NB4 (cell line): Measurements from ENCODE around the gene GPS2.
A peak's percentile ranks its signal among the peaks of the same experiment; 100 is the strongest.

ENCODE experiments used
- DNase-seq: peaks from one replicate; pipeline ENCODE4 v3.0.0; 2010; ENCODE audit warnings: low read depth
- H3K4me3 ChIP-seq: one replicate; pipeline ENCODE4 v1.5.1; 2011; ENCODE audit warnings: mild to moderate bottlenecking, low read depth, low read length, moderate library complexity
- MYC ChIP-seq: IDR thresholded peaks from 2 replicates; pipeline ENCODE4 v1.6.1; 2011; ENCODE audit warnings: low read depth, low read length
- POLR2A ChIP-seq: IDR thresholded peaks from 2 replicates; pipeline ENCODE4 v1.6.1; 2011; ENCODE audit warnings: mild to moderate bottlenecking; ENCODE audit not compliant: insufficient read length; ENCODE audit errors: extremely low read depth
- TF ChIP-seq, protein P1 (sequence below): IDR thresholded peaks from one replicate; pipeline ENCODE4 v1.5.1; 2012; ENCODE audit warnings: low read depth, low read length
- TF ChIP-seq, protein P2 (sequence below): IDR thresholded peaks from 2 replicates; pipeline ENCODE4 v1.6.1; 2011; ENCODE audit warnings: low read depth, low read length

GPS2 gene, protein sequence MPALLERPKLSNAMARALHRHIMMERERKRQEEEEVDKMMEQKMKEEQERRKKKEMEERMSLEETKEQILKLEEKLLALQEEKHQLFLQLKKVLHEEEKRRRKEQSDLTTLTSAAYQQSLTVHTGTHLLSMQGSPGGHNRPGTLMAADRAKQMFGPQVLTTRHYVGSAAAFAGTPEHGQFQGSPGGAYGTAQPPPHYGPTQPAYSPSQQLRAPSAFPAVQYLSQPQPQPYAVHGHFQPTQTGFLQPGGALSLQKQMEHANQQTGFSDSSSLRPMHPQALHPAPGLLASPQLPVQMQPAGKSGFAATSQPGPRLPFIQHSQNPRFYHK

DNA sequence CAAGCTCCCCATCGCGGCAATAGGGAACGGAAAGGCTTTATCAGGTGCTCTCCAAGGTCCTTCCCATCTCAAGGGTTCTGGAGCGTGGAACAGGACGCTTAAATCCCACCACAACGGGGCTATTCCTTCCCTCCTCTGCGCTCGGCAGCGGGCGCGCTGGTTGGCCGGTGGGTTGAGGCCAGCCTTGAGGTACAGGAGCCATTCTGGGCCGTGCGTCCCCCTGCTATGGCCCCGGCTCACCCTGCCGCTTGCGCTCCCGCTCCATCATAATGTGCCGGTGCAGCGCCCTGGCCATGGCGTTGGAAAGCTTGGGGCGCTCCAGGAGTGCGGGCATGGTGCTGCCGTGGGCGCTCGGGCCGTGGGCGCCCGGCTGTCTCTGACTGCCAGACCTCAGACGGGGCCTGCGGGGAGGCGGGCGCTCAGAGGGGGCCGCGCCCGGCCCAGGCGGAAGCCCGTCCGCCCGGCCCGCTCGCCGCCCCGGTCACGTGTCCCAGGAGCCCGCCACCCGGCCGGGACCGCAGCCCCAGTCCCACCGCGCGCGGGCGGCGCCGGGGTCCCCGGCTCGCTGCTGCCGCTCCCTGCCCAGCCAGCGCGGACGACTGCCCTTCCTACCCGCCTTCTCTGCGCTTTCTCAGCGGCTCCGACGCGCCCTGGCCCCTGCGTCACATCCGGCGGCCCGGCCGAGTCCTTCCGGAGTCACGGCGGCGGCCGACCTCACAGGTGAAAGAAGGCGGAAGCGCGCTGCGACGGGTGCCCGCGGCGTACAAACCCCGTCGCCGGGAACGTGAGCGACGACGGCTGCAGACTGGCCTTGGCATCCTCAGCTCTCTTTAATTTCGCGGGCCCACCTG is at the start of gene GPS2:
Gene GPS2 (minus strand): TSS at position 642 of the 851 bp plus-strand sequence. CDS start 308 bp downstream, at position 334.
- TF ChIP-seq, protein P1, sequence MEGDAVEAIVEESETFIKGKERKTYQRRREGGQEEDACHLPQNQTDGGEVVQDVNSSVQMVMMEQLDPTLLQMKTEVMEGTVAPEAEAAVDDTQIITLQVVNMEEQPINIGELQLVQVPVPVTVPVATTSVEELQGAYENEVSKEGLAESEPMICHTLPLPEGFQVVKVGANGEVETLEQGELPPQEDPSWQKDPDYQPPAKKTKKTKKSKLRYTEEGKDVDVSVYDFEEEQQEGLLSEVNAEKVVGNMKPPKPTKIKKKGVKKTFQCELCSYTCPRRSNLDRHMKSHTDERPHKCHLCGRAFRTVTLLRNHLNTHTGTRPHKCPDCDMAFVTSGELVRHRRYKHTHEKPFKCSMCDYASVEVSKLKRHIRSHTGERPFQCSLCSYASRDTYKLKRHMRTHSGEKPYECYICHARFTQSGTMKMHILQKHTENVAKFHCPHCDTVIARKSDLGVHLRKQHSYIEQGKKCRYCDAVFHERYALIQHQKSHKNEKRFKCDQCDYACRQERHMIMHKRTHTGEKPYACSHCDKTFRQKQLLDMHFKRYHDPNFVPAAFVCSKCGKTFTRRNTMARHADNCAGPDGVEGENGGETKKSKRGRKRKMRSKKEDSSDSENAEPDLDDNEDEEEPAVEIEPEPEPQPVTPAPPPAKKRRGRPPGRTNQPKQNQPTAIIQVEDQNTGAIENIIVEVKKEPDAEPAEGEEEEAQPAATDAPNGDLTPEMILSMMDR, result no peak
- TF ChIP-seq MYC, result peak; percentile 56; the same call in 1 of the 2 replicates
- peak; percentile 56 for TF ChIP-seq POLR2A
- TF ChIP-seq, protein P2, sequence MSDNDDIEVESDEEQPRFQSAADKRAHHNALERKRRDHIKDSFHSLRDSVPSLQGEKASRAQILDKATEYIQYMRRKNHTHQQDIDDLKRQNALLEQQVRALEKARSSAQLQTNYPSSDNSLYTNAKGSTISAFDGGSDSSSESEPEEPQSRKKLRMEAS, result peak; percentile 38; the same call in 1 of the 2 replicates

DNA sequence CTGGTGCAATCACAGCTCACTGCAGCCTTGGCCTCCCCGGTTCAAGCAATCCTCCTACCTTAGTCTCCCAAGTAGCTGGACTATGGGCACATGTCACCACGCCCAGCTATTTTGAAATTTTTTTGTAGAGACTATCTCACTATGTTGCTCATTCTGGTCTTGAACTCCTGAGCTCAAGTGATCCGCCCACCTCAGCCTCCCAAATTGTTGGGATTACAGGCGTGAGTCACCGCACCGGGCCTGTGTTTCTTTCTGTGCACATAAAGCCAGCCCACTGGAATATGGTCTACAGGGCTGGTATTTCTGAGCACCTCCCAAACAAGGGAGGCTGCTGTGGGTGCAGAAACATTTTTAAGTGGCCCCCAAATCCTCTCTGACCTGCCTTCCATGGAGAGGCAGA is 48.2 kb upstream of the GPS2 start:
- TF ChIP-seq, protein P2, result no peak
- TF ChIP-seq POLR2A, result no peak
- H3K4me3 ChIP-seq, result no peak overlapping the region
- DNase-seq, result no peak

More for the DNA sequence above, at the start of gene GPS2:
- H3K4me3 ChIP-seq, result peak within 1 kb of the TSS; percentile 73
- DNase-seq, result peak; percentile 87

DNA sequence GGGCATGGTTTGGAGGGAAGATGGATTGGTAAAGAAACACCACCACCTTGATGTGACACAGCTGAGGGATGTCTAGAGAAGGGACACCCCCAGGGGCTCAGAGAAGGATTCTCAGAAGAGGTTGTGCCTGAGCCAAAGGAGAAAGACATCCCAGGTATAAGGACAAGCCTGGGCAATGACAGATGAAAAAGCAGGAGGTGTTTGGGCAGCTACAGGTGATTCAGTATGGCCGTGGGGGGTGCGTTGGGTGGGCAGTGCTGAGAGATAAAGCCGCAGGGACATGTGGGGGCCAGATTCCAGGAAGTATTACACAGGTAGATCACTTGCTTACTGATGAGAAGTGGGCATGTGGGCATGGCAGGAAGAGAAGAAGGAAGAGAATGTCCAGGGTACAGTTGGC is 46.7 kb upstream of the GPS2 start:
- DNase-seq, result no peak
- no peak for TF ChIP-seq POLR2A
- TF ChIP-seq, protein P2, result no peak
- no peak for TF ChIP-seq MYC
- TF ChIP-seq, protein P1, result no peak
- H3K4me3 ChIP-seq, result no peak overlapping the region

DNA sequence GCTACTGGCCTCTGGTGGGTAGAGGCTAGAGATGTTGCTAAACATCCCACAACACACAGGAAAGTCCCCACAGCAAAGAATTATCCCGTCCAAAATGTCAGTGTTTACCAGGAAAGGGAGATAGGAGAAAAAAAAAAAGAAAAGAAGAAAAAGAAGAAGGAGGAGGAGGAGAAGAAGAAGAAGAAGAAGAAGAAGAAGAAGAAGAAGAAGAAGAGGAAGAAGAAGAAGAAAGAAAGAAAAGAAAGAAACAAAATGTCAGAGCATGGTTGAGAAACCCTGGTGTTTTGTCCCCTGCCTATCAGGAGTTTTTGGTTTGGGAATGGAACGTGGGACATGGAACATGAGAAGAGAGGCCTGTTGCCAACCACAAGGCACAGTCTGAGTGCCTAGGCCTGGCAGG is 42.2 kb upstream of the GPS2 start:
- DNase-seq, result no peak
- no peak overlapping the region for H3K4me3 ChIP-seq
- TF ChIP-seq MYC (no peak), POLR2A (no peak)
- TF ChIP-seq, protein P1, result no peak
- TF ChIP-seq, protein P2, result no peak

DNA sequence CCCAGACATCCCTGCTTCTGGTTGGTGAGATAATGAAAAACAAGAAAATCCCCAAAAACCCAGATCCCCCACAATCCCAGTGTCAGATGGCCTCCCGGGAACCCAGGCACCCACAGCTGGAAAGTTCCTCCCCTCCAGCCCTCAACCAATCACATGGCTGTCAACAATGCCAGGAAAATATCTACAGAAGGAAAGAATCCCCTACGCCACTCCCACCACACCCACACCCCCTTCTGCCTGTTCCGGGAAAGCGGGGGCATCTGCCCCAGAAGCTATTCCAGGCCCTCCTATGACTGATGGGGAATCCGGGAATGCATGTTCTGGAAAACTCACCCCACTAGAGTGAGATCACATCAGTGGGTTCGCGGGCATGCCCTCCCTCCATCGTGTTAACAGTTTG is 41.6 kb upstream of the GPS2 start:
- no peak overlapping the region for H3K4me3 ChIP-seq
- no peak for DNase-seq
- TF ChIP-seq, protein P1, result no peak
- TF ChIP-seq, protein P2, result no peak
- TF ChIP-seq MYC, result no peak
- no peak for TF ChIP-seq POLR2A

DNA sequence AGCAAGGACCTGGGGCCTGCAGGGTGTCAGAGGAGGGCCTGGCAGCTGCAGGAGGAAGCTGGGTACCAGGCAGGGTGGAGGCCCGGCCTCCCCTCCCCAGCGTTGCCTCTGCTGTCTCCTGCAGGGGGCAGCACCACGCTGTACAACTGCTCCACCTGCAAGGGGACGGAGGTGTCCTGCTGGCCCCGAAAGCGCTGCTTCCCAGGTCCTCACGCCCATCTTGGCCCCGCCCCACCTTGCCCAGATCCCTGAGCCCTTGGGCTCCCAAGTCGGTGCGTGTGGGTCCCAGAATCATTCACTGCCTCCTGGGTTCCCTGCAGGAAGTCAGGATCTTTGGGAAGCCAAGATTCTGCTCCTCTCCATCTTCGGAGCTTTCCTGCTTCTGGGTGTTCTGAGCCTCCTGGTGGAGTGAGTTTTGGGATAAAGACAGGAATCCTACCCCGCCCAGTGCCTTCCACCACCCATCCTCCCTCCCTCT is 41.0 kb upstream of the GPS2 start:
- TF ChIP-seq POLR2A (no peak), MYC (peak; percentile 43; the same call in 1 of the 2 replicates)
- TF ChIP-seq, protein P2, result peak; percentile 59
- TF ChIP-seq, protein P1, result peak; percentile 62
- peak; percentile 81 for DNase-seq
- H3K4me3 ChIP-seq, result no peak overlapping the region
